ENCODE measurements around the gene RPL28. TPM values are rescaled to one million over a fixed set of nuclear protein-coding genes. Genes with fewer than 3 reads are reported as not detected.
A peak's percentile ranks its signal among the peaks of the same experiment; 100 is the strongest.

RPL28 gene
- total and polyA plus RNA-seq, 2 of the 13 experiments (the other 11 are each of a cell fraction or from before 2014, with no cell fraction given): 105 to 420 TPM

DNA sequence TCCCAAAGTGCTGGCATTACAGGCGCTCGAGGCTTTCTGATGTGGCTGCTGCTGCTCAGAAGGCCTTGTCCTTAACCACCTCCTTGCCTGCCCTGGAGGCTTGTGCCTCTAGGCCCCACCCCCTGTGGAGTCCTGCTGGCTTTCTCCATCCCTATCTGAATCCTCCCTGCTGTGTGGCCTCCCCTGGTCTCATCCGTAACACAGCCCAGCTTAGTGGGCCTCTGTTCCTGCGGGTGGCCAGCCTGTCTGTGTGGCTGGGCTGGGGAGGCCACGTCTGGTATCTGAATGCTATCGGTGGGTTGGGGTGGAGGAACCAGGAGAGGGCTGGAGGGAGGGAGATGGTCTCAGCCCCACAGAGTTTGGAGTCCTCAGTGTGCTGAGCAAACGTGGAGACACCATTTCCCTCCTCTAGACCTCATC lies 4.7 kb downstream of the RPL28 start:
- no peak for TF ChIP-seq ZNF225 (CRISPR knock-in tag; IDR thresholded peaks at IDR 0.05)
- no peak for TF ChIP-seq ATM (IDR thresholded peaks at IDR 0.05; ENCODE audit: borderline replicate concordance)
- peak; percentile 85 for TF ChIP-seq RBM22 (optimal IDR thresholded peaks at IDR 0.05; ENCODE audit: low read length)
- TF ChIP-seq MNT (IDR thresholded peaks at IDR 0.05): no peak
- TF ChIP-seq PAF1 (CRISPR knock-in tag; IDR thresholded peaks at IDR 0.05): peak; percentile 71; the same call in 1 of the 2 replicates
- 0 out of 2 replicates have a peak, but pooled peaks have one; percentile 1 for TF ChIP-seq KDM2A (CRISPR knock-in tag; IDR thresholded peaks at IDR 0.05; ENCODE audit: borderline replicate concordance, low read depth)
- no peak for TF ChIP-seq ZNF619 (CRISPR knock-in tag; IDR thresholded peaks at IDR 0.05)
- TF ChIP-seq PBX2 (CRISPR knock-in tag; IDR thresholded peaks at IDR 0.05): no peak
- 0 out of 2 replicates have a peak, but pooled peaks have one; percentile 10 for TF ChIP-seq AKAP8 (CRISPR knock-in tag; IDR thresholded peaks at IDR 0.05)
- no peak for TF ChIP-seq REL (CRISPR knock-in tag; conservative IDR thresholded peaks at IDR 0.05)
- no peak for TF ChIP-seq ZNF749 (CRISPR knock-in tag; IDR thresholded peaks at IDR 0.05; ENCODE audit: borderline replicate concordance)
- TF ChIP-seq POLR2G (IDR thresholded peaks at IDR 0.05; ENCODE audit: low read depth, low read length): peak; percentile 15
- peak; percentile 55 for TF ChIP-seq AGO2 (optimal IDR thresholded peaks at IDR 0.05; ENCODE audit: low read depth, low read length)
- H3K4me1 ChIP-seq (ENCODE audit: insufficient read depth, low read length): peaks cover 55% of the 10 kb centered on the region
- H3K36me3 ChIP-seq (replicated peaks in 1 of 2; ENCODE audit: control insufficient read depth in 1 of 2, insufficient read depth in 2 of 2, low read length in 2 of 2): peaks cover 16 to 35% of the 10 kb centered on the region in 2 experiments
- intact Hi-C loops (cut with micrococcal nuclease; ENCODE audit: unreplicated experiment): no loop called here
- no peak overlapping the region for H3K4me3 ChIP-seq (replicated peaks in 1 of 3; ENCODE audit: insufficient read depth in 1 of 3, low read depth in 2 of 3, low read length in 3 of 3)
- H3K27me3 ChIP-seq (ENCODE audit: control insufficient read depth in 1 of 2, insufficient read depth in 2 of 2, low read length in 2 of 2): no peaks in the 10 kb centered on the region; a peak in 1 of 5 replicates
- FAIRE-seq (no peak), ATAC-seq (no peak), DNase-seq (ENCODE audit: low spot score) (no peak)
- BruUV-seq (replicated peaks): no TSS peak
- POLR2A ChIA-PET: interaction anchor here (1.3 to 9.7 kb wide), 3 partner anchors 16 to 51 kb away, joined by 3 to 62 read pairs (median 3); partner anchors contain the start of gene UBE2S
- peaks cover 27% of the 10 kb centered on the region for H3K79me2 ChIP-seq (ENCODE audit: insufficient read depth, low read length)
- no peak overlapping the region for H3K9ac ChIP-seq (ENCODE audit: insufficient read depth, low read depth, low read length)
- H4K20me1 ChIP-seq (ENCODE audit: insufficient read depth, low read length): peaks cover 48% of the 10 kb centered on the region
- CTCF ChIA-PET (ENCODE audit: low intra/inter-chr PET ratio, low total read pairs): no interaction called here
- no peak overlapping the region for H2AFZ ChIP-seq (ENCODE audit: low read length)
- H3K4me2 ChIP-seq (ENCODE audit: low read depth, low read length): no peak overlapping the region
- H3K27ac ChIP-seq (ENCODE audit: extremely low read length, insufficient read depth, low read length): no peak overlapping the region
- in situ Hi-C loops (cut with HindIII; ENCODE audit: extremely low pct_ligation_motif_present, low pct_unique_long_range_greater_than_20kb): no loop called here
- H3K9me3 ChIP-seq (ENCODE audit: low read length): no peaks in the 10 kb centered on the region
- 98% methylated on average over 7 of the region's 7 CpGs for WGBS (ENCODE audit: low lambda C conversion rate)

All from HepG2 (cell line).